22Rv1 (cell line): ENCODE data around the gene GNB1L.

ENCODE experiments used
- H3K27ac ChIP-seq: fragments of 450-650 bp; 2 replicates; pipeline ENCODE4 v1.5.1; 2017
- ZFX ChIP-seq: fragments of 450-650 bp; IDR thresholded peaks from 2 replicates; pipeline ENCODE4 v1.6.1; 2017; ENCODE audit warnings: antibody characterized with exemption, borderline replicate concordance
- TF ChIP-seq, protein P1 (sequence below): fragments of 450-650 bp; IDR thresholded peaks from 2 replicates; pipeline ENCODE4 v1.5.1; 2017; ENCODE audit warnings: mild to moderate bottlenecking

Gene GNB1L

DNA sequence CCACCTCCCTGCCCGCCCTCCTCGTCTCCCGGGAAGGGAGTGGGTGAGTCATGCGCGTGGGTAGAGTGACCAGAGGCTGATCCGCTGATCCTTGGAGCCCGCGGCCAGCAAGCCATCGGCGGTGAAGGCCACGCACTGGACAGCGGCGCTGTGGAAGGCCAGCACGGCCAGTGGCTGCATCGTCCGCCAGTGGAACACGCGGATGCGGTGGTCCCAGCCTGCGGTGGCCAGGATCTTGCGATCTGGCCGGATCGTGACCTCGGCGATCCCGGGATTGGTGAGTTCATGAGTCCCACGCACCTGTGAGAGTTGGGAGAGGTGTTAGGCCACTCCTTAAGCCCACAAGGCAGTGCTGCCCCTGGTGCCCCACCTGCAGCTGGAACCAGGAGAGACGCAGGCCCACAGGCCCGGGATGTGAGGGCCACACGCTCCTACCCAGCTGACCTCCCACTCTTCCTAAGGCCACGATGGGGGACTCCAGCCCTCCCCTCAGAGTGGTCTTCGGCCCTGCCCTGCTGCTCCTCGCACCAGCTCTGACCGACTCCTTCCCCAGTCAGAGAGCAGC is 65.9 kb downstream of the GNB1L start:
- no peak for TF ChIP-seq ZFX
- TF ChIP-seq, protein P1, sequence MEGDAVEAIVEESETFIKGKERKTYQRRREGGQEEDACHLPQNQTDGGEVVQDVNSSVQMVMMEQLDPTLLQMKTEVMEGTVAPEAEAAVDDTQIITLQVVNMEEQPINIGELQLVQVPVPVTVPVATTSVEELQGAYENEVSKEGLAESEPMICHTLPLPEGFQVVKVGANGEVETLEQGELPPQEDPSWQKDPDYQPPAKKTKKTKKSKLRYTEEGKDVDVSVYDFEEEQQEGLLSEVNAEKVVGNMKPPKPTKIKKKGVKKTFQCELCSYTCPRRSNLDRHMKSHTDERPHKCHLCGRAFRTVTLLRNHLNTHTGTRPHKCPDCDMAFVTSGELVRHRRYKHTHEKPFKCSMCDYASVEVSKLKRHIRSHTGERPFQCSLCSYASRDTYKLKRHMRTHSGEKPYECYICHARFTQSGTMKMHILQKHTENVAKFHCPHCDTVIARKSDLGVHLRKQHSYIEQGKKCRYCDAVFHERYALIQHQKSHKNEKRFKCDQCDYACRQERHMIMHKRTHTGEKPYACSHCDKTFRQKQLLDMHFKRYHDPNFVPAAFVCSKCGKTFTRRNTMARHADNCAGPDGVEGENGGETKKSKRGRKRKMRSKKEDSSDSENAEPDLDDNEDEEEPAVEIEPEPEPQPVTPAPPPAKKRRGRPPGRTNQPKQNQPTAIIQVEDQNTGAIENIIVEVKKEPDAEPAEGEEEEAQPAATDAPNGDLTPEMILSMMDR = no peak
- no peak overlapping the region for H3K27ac ChIP-seq

DNA sequence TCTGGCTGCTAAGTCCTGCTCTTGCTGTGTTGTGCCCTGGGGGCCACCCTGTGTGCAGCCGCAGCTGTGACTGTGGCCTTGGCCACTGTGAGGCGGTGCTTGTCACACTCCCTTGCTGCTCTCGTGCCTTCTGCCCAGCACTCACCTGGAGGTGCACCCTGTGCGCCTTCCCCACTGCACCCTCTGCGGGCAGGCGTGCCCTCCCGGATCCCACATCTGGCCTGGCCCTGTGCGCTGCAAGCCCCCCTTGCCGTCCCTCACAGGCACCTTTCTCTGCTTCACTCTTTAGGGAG is 66.9 kb downstream of the GNB1L start:
- TF ChIP-seq, protein P1 = no peak
- TF ChIP-seq ZFX = no peak
- no peak overlapping the region for H3K27ac ChIP-seq

DNA sequence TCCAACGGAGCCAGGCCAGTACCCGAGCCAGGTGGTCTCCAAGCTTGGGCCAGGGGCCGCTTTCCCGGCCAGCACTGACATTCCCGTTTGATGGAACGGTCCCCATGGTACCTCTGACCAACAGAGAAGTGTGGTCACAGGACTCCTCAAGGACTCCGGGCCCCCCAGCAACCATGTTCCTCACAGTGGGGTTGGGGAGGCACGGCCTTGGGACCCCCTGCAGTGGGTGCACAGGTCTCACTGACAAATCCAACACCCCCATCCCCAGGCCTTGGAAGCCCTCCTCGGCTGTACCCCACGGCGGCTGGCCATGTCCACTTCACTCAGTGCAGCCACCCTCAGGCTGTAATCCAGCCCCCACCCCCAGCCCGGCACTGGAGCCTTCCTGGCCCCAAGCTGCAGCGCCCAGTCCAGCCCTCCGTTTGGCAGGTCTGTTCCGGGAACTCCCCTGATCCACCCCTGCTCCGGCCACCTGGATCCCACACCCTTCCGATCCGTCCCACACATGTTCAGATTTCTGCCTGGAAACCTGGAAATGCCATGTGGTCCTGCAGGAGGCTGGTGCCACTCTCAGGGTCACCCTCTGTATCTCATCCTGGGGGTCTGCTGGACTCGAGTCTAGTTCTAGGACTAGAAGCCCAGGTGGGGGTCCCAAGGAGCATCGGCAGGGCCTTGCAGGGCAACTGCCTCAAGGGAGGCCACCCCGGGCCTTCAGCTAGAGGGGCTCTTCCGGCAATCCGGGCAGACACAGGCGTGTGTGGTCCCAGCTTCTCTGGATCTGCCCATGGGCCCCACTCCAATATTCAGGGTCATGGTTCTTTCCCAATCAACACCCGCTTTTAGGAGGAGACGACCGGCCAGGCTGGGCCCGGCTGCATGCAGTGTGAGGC is 67.5 kb downstream of the GNB1L start:
- TF ChIP-seq, protein P1 = no peak
- no peak for TF ChIP-seq ZFX
- no peak overlapping the region for H3K27ac ChIP-seq

DNA sequence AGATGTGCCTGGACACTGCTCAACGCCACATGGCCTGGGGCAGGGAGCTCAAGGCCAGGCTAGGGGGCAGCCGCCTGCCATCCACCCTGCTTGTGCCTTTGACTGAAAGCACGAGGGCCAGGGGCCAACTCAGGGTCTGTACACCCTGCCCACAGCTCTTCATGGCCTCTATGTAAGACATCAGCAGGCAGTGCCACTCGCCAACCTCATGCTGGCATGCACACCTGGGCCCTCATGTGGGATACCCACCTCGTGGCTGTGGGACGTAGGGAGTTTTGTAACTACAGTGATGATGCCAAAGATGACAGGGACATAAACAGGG is 68.4 kb downstream of the GNB1L start:
- H3K27ac ChIP-seq = no peak overlapping the region
- TF ChIP-seq, protein P1 = no peak
- no peak for TF ChIP-seq ZFX

DNA sequence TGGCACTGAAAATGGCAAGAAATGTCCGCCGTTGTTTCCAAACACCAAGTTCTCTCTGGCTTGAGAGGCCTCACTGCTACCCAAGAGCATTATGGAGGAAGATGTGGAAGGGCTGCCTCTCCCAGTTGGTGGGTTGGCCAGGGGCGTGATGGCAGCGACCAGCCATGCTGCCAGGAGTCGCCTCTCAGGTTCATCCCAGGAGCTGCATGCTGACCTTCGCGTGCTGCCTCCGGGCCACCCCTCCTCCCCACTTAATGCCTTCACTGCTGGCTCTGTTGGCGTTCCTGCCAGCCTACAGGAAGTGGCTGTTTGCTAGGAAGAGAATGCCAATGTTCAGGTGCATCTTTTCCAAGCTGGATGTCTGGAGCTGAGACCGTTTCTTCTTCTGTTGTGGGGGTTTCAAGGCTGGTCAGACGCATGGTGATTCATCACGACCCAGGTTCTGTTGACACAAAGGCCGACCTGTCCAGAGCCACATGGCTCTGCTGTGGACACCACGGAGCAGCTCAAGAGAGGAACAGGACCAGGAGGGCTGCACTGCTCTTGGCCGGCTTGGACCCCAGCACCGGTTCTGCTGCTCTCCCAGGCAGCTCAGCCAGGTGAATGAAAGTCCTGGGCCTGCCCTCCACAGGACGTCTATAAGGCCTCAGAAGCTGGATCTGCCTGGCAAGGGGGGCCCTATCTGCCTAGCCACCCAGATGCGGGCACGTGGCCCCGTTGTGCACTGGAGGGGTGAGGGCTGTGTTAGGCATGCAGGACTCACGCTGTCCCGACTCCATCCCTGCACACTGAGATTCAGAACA is 69.0 kb downstream of the GNB1L start:
- H3K27ac ChIP-seq = no peak overlapping the region
- TF ChIP-seq, protein P1 = no peak
- no peak for TF ChIP-seq ZFX

DNA sequence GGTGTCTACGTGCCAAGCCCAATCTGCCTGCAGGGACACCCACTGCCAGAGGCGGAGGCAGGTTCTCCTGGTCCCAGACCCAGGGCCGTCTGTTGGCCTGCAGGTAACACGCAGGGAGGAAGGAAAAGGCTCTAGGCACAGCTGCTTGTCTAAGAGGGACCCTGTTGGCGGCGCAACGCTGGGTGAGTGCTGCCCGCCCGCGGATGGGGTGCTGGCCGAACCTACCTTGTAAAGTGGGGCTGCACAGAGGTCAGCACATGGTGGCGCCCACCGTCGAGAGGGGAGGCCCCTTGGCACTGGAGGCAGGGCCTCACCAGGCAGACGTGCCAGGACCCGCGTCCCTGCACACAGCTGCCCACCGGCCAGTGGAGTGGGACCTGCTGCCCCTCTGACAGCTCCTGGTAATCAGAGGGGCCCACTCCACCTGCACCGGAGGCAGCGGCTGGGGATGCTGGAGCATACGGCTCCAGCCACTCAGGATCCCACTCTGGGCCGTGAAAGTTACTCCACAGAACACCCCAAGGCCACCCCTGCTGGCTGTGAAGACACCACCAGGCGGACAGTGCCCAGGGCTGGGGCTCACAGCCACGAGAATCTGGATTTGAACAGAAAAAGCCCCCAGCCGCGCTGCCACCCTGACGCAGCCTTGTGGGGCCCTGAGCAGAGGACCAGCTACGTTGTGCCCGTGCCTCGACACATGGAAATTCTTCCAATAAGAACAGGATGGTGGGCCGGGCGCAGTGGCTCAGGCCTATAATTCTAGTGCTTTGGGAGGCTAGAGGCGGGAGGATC is 70.1 kb downstream of the GNB1L start:
- H3K27ac ChIP-seq = no peak overlapping the region
- no peak for TF ChIP-seq ZFX
- TF ChIP-seq, protein P1 = no peak
